ENCODE data around the gene RAD51B.

The RAD51B gene

DNA sequence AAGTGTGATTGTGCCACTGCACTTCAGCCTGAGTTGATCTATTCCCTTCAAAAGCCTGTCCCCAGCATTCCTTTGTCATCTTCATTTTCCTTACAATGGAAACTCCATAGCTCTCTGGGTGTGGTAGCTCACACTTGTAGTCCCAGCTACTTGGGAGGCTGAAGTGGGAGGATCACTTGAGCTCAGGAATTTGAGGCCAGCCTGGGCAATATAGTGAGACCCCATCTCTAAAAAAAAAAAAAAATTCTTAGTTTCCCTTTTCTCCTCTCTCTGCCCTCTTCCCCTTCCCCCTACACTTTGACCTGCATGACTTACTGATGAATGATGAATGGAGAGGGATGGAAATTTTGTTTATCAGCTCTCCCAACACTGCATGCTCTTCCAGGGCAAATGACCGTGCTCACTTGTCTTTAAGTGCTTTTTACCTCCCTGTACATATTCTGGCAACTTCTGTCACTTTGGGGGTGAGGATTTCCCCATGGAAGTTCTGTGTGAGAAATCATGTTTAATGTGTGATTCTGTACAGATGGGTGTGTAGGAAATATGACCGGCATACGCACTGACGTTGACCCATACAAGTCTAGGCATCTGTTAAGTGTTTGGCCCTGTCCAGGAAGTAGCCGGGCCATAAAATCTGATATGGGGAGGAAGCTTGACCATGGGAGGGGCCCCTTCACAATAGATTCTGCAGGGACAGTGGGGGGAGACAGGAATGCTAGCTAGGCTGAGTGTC, 907.9 kb downstream of the RAD51B start:
- DNase-seq: peak; percentile 54

DNA sequence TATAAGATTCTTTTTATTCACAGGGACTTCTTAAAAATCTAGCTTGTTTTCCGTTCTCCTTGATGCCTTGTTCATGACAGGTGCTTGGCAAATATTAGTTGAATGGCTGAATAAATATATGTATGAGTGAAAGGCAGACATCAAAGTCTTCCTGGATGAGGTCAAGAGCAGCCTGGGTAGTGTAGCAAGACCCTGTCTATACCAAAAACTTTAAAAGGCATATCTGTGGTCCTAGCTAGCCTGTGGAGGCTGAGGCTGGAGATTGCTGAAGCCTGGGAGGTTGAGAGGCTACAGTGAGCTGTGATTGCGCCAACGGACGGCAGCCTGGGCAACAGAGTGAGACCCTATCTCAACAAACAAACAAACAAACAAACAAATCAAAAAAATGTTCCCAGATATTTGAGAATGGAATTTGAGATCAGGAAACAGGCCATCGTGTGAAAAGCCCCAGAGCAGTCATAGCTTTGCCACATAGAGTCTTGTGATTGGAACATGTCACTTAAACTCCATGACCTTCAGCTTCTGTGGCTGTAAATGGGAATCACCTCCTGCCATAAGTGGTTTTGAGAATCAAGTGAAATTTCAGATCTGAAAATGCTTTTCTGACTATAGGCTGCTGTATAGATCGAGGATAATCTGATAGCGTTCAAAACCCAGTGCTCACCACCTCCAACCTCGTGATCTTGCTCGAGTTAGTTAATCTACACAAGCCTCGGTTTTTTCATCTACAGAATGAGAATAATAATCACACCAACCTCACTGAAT, 908.9 kb downstream of the RAD51B start:
- DNase-seq: peak; percentile 74

DNA sequence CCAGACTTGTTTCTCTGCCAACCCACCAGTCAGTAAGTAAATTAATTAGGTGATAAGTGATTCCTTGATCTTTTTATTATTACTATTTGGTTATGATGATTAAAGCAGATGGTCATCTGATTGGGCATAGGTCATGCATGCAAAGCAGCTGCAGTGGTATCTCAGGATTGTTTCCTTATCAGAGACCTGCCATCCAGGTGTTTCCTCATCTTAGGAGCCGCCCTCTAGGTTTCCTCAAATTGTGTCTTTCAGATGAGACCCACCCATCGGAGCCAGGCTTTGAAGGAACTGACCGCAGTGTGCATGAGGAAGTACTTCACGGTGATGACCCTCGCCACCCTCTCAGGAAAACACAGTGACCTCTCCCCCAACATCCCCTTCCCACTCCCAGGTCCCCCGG, 910.0 kb downstream of the RAD51B start:
- no peak for DNase-seq

DNA sequence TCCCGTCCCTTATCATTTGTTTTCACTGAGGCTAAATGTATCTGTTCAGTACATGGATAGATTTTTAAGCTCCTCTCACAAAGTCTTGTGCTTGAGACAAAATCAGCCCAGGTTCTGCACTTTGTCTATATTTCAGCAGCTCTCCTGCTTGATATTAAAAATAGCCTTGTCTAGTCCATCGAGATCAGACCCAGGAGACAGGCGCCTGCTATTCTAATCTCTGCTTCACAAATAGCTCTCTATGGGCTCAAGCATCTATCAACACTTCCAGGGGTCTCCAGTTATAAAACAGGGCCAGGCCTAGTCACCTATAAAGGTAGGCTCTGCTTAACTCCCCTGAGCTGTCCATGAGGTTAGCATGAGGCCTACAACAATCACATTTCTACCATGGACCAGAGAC, 910.8 kb downstream of the RAD51B start:
- no peak for DNase-seq

DNA sequence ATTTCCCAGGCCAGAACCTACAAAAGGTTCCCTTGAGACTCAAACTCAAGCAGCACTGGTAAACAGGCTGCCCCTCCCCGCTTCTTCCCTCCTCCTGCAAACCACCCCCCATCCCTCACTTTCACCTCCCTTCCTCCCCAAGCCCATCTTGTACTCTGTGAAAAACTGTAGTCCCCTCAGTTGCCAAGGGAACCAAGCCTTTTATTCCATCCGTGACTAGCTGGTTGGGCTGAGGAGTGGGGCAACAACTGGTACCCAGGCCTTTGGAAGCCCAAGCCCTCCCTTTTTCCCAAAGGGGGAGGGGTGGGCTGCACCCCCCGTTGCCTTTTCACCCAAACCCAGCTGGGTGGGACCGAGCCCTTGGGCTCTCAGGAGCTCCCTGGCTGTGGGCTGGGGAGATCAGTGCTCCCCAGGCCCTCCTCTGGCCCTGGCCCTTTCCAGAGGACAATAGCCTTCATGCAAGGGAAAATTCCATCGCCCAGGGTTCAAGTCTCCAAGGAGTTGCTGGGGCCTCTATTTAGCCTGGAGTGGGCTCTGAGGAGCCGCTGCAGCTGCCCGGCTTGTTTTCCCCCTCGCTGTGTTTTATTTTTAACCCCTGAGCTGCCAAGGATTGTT, 911.3 kb downstream of the RAD51B start:
- no peak for DNase-seq

DNA sequence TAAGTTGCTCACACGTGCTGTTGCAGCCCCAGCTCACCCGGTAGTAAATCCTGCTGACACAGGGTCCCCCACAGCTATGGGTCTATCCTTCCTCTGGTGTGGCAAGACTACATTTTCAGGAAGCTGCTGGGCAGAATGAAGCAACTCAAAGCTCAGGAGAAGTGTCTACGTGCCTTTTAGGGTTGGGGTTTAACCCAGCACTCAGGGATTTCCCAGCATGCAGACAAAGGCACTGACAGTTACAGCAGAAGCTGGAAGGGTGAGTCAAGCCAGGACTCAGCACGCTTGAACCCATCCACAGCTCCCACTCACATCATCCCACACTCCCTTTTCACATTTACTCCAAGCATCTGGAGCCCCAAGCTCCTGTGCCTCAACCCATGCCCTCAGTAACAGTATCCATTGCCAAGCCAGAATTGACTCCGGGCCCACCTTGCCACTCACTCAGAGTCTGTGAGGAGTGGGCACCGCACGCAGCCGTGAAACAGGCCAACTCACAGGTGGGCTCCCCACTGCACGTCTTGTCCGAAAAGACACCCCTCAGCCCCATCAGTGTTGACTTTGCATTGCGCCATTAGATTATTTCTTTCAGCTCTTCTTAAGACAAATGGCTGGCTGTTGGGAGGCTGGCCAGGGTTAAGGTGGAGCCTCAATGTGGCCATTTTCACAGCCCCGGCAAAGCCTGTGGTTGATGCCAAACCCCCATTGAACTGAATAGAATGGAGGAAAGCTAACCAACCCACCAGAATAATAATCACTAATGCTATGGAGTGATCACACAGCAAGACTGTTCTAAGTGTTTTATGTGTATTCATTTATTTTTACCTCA, 913.7 kb downstream of the RAD51B start:
- DNase-seq: no peak

DNA sequence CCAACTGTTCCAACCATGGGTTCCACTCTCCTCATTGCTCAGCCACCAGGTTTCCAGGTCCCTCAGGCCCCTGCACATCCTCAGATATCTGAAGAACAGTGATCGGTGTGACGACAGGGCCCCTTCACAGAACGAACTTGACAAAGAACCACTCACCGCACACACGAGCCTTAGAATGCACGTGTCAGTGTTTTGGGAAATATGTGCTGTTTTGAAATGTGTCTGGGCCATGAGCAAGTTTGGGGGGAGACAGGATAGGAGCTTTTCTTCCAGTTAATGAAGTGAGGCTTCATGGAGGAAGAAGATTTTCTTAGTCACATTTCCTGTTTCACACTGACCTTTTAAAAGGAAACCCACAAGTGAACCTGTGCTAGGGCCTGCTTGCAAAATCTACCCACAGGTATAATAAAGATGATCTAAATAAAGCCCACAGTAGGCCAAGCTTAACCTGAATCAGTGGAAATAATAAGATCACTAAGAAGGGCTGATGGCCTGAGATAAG, 914.7 kb downstream of the RAD51B start:
- no peak for DNase-seq

DNA sequence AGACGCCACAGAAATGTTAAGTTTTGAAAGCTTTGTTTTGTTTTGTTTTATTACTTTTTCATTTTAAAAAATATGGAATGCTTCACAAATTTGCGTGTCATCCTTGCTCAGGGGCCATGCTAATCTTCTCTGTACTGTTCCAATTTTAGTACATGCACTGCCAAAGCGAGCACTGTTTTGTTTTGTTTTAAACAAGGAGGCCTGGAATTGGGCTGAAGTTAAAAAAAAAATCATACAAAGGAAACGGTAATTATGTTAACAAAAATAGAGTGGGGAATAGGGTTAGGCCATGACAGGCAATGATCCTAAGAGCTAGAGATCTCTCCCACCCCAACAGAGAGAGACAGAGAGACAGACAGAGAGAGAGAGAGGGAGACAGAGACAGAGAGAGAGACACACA, 916.3 kb downstream of the RAD51B start:
- no peak for DNase-seq

DNA sequence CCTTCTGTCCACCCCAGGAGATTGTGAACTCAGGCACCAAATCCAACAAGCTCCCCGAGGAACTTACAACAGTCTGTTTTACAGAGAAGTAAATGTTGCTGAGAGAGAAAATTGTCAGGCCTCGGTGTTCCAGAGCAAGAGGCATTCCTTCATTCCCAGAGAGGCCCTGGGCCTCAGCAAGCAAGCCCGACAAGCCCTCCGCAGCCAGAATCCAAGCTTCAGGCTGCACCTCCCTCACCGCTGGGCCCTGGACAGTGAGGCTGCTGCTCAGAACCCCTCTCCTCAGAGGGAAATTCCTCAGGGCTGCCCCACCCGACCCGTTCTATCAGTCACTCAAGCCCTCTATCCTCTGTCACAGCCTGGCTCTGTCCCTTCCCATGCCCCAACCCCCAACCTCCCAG, 916.9 kb downstream of the RAD51B start:
- DNase-seq: no peak

DNA sequence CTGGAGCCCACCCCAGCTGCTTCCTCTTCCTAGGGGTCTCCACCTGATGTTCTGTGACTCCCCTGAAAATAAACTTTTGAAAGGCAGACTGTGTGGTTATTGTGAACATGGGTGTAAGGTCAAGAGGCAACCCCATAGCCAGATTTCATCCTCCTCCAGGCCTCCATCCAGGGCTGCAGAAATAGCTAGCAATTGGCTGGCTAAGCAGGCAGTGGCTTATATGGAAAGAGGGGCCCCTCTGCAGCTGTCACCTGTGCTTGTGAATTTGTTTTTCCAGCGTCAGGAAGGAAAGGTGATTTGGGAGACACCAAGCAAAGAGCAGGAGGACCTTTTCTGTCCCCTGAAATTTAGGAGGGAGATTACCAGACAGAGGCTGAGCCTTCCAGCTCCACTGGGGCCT, 917.5 kb downstream of the RAD51B start:
- no peak for DNase-seq

DNA sequence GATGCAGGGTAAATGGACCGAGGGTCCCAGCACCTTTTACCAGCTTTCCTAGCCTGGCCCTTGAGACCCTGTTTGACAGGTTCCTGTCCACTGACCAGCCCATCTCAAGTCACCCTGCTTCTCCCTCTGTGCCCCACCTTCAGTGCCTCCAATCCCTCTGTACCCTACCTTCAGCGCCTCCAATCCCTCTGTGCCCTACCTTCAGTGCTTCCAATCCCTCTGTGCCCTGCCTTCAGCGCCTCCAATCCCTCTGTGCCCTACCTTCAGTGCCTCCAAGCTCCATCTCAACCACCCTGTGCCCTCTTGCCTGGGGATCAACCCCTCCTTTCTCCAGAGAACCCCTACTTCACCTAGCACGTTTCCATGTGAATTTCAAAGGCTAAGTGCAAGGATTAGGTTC, 919.0 kb downstream of the RAD51B start:
- DNase-seq: no peak

DNA sequence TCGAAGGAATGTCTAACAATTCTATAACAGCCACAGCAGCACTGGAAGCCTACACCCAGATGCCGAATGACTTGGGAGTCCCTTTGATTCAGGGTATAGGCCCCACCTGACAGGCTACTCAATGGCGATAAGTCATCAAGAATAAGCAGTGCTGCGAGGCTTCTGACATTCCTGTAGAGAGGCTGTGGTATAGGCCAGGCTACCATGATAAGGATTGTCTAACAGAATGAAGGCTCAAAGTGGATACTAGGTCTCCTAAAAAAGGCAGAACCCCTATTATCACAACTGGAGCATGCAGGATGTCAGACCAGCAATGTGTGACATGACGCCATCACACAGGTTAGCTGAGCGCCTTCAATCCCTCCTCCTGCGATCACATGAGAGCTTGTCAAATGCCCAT, 920.1 kb downstream of the RAD51B start:
- DNase-seq: no peak

DNA sequence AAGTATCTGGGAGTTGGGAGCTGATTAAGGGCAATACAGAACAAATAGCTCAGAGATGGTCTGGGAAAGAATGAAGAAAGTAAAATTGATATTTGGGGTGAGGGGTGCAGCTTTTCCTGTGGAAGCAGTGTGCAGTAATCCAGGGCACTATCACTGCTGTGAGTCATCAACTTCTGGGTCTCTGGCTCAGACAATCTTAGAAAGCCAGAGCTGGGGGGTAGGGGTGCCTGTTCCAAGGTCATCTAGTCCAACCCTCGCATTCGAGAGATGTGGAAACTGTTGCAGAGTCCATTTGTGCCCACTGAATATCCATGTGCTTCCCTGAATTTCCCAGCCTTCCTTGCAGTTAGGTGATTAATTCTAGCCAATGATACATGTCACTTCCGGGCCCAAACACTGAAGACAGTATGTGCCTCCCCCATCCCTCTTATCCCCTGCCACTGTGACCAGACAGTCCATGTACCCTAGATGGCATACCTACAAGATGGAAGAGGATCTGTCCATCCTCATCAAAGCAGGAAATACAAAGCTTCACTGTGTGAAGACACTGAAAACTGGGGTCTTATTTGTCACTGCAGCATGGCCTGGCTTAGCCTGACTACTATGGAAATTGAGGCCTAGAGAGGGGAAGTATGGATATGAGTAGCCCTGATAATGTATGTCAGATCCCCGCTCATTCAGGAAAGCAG, 921.4 kb downstream of the RAD51B start:
- no peak for DNase-seq

DNA sequence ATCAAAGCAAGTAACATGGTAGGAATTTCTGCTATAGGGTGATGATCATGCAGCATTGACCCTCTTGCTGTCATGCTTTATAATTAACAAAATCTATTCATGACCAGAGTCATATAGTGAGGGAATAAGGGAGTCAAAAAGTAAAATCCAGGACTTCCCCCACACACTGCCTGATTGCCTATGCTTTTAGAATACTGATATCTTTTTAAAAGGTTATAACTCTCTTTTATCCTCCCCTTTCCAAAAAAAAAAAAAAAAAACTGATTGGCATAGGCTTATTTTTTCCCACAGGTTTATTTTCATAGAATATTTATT, 921.9 kb downstream of the RAD51B start:
- DNase-seq: no peak

DNA sequence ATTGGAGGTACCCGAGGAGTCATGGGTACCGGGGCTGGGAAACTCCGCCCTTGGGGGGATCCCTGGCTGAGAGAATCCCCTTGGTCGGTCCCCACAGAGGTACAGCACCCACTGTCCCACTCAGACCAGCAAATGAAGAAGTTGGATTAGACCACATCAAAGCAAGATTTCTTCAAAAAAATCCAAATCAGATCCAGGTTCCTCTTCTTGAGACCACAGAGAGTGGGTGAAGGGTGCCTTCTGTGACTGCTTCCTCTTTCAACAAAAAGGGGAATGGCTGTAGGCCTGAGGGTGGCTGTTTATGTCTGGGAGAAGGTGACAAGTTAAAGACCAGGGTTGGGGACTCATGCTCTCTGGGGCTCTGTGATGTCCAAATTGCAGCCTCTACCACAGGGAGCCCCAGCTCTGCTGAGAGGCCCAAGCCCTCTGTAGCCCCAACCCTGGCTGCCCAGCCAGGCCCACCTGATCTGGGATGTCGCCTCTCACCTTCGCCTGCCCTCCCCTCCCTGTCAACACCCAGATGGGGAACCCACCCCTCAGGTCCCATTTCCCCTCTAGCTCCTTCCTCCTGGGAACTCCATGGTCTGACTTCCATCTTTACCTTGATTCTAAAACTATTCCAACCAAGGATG, 922.4 kb downstream of the RAD51B start:
- DNase-seq: no peak

DNA sequence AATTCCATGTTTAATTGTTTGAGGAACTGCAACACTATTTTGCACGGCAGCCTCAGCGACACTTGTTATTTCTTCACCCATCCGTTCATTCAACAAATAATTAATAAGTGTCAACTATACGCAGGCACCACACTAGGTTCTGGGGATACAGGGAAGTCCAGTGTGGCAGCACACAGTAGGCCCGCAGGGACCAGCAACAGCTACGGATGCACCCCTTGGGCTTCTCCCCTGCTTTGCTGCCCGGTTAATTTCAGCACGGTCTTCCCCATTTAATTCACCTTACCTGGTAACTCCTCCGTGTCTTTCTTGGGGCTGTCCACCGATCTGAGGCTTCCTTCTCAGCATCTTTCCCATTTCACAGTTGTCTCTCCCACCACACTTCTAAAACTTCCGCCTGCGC, 925.0 kb downstream of the RAD51B start:
- no peak for DNase-seq

DNA sequence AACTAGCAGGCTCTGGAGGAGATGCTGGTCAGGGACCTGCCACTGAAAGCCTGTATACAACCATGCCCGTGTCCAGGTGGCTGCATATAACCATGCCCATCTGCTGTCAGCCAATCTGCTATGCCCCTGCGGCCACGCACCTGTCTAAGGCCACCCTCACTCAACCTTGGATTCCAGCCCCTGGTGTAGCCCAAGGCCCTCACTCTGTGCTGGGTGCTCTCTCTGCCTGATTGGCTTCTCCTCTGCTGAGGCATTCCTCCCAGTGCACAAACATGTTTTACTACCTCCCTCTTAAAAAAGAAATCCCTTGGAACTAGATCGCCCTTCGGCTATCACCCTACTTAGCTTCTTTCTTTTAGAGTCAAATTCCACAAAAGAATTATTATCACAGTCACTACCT, 927.8 kb downstream of the RAD51B start:
- no peak for DNase-seq

DNA sequence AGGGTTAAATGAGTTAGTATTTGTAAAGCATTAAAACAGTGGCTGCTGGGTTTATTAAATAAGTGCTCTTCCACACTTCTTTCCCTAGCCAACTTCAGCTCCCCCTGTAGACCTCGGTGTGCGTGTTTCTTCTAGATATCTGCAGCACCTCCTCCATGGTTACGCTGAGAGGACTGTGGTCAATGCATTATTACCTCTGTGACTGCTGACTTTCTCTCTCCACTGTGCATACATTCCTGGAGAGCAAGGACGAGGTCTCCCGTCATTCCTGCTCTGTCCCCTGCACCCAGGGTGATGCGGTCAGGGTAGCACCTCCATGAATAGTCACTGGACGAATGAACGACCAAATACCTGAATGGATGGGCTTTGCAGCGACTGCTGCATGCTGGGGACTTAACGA, 928.7 kb downstream of the RAD51B start:
- DNase-seq: no peak

DNA sequence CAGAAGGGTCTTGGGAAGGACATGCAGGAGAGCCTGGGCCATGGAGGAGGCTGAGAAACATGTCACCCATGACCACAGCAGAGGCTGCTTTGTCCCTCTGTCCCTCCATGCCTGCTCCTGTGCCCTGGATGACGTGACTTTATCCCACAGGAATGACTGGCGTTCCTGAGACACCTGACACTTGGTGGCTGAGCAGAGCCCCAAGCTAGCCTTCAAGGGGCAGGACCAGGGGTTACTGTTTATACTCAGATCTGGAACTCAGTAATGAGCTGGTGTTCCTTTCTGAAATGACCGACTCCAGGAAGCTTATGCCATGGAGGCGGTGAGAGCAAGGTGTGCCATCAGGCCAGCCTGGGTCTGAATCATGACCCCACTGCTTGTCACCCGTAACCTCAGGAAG, 929.1 kb downstream of the RAD51B start:
- no peak for DNase-seq

DNA sequence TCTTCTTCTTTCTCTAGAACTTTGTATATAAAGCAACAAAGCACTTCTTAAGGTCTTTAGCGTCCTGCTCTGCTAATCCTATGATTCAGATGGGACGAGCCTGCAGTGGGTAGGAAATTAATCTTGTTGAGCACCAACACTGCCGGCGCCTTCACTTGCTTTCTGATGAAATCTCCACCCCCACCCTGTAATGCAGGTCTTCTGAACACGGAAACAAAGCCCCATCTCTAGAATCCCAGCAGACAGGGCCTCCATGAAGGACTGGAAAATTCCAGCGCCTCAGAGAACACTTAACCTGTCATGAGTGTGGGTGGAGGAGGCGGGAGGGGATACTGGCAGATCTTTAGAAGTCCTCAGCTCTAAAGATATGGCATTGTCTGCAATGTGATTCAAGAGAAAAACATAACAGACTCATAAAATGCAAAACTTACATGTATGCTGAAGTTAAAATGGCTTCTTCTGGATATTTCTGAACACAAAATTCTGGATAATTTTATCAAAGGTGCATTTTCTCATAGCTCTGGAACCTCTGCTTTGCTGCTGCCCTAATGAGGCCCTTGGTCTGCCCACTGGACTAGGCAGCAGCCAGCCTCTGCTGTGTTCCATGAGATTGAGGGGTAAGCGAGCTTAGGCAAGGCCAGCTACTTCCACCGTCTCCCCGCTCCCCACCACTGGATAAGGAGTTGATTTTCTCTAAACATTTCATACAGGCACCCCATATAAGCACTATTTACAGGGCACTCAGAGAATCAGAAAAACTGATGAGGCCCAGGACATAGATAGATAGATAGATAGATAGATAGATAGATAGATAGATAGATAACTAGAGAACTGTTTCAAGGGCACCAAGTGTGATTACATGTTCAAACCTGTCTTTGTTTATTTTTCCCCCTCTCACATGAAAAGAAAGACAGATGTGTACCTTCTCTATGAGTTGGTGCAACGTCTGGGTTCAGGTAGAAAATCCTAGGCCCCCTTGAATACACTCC, 930.2 kb downstream of the RAD51B start:
- DNase-seq: peak; percentile 25

Data from DMS53 (cell line).